Measurements from ENCODE around the gene HOXC4.

GRCh38 chr12:54030889-54031471 is 22.7 kb upstream of the HOXC4 start:
- TF ChIP-seq GATA3 (IDR thresholded peaks at IDR 0.05; ENCODE audit: low read depth, low read length) (no peak), GATA2 (IDR thresholded peaks at IDR 0.05; ENCODE audit: low read depth, low read length) (no peak)
